ENCODE data around the gene TMEM37.
"Not testable (repeated sequence)": the region's sequence is repeated elsewhere in the genome, so short reads cannot be mapped to it uniquely, and the experiment has no call there.

TMEM37 gene, protein sequence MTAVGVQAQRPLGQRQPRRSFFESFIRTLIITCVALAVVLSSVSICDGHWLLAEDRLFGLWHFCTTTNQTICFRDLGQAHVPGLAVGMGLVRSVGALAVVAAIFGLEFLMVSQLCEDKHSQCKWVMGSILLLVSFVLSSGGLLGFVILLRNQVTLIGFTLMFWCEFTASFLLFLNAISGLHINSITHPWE
- total RNA-seq = 0.57 to 23.4 (median 9.2) reads per million in 17 experiments

DNA sequence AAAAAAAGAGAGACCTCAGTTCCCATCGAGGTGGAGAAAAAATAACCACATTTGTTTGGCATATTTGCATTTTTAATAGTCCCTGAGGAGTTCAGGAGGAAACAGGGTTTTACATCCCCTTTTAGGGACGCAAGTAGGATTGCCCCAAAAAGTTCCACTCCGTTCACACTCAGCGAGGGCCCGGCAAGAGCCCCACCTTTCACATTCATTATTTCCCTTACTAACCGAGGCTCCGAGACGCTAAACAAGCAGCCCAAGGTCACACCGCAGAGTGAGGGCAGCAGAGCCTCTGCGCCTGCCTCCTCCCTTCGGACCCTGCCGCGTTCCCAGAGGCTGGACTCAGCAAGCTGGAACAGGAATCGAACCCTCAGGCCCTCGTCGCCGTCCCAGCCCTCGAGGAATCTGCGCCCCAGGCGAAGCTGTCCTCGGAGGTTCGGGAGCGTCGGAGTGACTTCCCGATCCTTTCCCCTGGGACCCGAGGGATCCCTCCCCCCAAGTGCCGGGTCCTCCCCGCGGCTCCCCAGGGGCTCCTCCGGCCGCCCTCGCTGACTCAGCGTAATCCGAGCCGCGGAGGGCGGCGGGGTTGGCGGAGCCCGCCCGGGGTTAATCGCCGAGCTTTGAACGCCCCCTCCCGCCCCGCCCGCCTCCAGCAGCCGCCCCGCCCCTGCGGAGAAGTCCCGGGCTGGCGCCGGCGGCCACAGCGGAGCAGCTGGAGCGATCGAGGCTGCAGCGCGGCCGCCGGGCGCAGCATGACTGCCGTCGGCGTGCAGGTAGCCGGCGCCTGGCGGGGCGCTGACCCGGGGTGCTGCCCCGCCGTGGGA, at the start of gene TMEM37:
Gene TMEM37 (plus strand): TSS at position 700 of the 821 bp plus-strand sequence. CDS start 50 bp downstream, at position 750.
- peak; percentile 44 to 84 (median 69) for DNase-seq

DNA sequence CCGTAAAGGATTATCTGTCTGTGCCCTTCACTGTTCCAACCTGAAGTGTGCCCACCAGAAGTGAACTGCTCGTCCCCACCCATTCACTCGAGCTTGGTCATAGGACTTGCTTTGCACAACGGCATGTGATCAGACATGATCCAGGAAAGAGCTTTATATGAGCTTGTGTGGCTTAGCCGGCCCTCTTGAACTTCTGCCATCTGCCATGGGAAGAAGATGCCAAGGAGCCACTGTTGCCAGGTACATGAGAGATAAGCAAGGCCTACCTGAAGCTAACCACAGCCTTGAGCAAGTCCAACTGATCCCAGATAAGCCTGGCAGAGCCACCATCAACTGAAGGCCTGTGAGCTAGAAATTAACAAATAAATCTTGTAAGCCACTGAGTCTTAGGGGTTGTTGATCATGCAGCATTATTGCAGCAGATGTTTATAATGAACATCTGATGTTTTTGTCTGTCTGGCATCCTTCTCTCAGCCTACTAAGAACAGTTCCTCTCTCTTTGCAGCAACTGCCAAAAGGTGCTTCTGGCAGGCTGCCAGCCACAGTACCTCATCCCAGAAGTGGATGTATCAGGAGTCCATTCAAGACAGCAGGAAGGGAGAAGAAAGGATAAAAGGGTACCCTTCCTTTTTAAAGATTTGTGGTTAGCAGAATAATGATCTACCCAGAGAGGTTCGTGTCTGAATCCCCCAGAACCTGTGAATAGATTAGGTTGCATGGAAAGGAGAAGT, 48.1 kb upstream of the TMEM37 start:
- DNase-seq = no peak

DNA sequence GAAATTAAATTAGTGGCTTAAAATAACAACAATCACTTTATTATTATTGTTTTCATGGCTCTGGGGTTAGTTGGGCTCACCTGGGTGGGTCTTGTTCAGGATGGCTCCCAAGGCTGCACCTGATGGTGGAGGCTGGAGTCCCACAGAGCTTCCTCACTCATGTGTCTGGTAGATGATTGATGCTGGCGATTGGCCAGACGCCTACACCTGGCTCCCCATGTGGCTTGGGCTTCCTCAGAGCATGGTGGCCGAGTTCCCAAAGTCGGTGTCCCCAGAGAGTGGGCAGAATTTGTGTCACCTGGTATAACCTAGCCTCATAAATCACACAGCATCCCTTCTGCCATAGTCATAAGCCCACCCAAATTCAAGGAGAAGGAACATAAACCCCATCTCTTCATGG, 46.7 kb upstream of the TMEM37 start:
- DNase-seq = peak in 1 of 4 experiments; percentile 21

DNA sequence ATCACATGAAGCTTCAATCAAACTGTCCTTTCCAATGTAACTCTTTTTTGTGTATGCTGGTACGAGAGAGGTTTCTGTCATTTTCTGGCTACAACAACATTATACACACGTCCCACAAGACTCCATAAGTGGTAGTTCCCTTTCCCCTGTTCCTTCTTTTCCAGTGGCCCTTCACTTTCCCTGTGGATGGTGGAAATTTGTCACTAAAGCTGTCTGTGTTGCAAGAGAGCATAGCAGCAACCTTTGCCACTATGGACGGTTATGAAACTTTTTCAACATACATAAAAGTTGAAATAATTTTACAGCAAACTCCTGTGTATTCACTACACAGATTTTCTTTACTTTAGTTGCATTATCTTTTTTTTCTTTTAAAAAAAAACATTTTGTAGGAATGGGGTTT, 46.2 kb upstream of the TMEM37 start:
- peak; percentile 49 to 71 (median 62) for DNase-seq

DNA sequence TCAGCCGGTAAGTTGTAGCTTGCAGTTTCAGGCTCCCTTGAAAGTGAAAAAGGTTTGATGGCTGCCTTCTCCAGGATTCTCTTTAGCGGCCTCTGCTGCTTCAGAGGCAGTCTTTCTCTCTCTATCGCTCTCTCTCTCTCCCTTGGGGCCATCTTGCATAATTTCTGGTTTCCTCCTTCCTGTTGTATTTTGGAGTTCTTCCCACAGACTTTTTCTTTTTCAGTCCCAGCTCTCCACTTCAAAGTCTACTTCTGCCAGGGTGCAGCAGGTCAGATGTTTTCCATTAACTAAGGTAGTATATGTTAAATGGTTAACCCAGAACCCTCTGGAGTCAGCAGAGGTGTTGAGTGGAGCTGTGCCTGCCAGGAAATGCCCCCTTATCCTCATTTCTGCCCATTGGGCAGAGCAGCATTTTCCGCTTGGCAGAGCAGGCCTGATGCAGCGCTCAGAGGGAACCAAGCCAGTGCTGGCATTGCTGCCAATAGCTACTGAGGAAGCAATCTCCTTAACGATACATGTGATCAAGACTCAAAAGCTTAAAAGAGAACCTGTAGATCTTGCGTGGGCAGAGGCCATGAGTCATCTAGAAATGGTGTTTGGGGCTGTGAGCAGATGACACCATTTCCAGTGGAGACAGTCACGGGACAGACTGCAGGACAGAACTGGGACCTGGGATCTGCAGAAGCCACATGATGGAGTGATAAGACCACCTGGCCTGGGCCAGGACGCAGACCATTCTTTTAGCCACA, 44.1 kb upstream of the TMEM37 start:
- peak; percentile 91 to 98 (median 95) for DNase-seq

DNA sequence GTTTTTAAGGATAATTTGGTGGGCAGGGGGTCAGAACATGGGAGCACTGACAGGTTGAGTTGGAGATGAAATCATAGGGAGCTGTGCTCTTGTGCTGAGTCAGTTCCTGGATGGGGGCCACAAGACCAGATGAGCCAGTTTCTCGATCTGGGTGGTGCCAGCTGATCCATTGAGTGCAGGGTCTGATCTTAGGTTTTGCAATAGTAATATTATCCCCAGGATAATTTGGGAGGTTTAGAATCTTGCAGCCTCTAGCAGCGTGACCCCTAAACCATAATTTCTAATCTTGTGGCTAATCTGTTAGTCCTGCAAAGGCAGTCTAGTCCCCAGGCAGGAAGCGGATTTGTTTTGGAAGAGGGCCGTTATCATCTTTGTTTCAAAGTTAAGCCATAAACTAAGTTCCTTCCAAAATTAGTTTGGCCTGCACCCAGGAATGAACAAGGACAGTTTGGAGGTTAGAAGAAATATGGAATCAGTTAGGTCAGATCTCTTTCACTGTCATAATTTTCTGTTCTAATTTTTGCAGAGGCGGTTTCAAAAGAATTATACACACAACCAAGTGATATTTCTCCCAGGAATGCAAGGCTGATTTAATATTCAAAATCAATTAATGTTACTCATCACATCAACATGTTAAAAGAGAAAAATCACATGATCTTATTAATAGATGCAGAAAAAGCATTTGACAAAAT, 41.9 kb upstream of the TMEM37 start:
- DNase-seq = peak in 3 of 4 experiments; percentile 27 to 45 (median 33)

DNA sequence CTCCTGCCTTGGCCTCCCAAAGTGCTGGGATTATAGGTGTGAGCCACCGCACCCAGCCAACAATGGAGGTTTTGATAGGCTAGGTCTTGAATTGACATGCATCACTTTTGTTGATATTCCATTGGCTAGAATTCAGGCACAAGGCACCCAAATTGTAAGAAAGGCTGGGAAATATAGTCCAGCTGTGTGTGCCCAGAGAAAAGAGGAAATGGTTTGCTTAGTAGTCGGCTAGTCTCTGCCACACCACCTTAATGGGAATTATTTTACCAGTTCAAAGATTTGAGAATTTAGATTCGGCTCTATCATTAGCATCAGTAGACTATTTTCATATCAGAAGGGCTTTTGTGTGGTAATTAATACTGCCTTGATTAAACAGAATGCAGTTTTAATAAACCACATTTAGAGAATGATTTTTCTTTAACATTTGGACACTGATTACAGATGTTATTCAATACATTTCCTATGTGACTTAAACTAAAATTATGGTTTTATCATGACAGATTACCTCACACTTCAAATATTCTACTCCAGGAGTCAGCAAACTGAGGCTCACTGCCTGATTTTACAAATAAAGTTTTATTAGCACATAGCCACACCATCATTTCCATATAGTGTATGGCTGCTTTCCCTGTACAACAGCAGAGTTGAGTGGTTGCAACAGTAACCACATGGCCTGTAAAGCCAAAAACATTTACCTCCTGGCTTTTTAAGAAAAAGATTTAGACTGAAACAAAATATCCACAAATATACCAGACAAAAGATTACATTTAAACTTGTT, 37.5 kb upstream of the TMEM37 start:
- peak in 2 of 4 experiments; percentile 26 to 37 for DNase-seq

DNA sequence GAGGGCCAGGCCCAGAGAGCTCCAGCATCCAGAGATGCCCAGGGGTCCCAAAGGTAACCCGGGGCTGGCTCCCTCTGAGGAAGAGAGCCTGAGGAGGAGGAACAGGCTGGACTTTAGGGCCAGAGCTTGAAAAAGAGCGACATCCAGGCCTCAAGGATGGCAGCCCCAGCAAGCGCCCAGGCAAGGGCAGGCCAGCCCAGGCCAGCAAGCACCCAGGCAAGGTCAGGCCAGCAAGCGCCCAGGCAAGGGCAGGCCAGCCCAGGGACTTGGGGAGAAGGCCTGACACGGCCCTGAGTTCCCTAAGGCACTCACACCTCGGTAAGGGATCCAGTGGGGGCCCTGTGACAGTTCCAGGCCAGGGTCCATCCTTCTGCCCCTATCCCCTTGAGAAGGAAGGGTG, 34.5 kb upstream of the TMEM37 start:
- no peak for DNase-seq

DNA sequence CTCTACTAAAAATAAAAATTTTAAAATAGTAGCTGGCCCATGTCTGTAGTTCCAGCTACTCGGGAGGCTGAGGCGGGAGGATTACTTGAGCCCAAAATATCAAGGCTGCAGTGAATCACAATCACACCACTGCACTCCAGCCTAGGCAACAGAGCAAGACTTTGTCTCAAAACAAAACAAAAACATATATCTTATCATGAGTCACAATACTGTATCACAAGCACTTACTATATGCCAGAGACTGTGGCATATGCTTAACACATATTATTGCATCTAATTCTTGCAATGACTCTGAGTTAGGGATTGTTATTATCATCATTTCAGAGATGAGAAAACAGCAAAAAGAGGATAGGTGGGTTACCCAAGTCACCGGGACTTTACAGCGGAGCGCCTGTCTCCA, 29.5 kb upstream of the TMEM37 start:
- DNase-seq = no peak

DNA sequence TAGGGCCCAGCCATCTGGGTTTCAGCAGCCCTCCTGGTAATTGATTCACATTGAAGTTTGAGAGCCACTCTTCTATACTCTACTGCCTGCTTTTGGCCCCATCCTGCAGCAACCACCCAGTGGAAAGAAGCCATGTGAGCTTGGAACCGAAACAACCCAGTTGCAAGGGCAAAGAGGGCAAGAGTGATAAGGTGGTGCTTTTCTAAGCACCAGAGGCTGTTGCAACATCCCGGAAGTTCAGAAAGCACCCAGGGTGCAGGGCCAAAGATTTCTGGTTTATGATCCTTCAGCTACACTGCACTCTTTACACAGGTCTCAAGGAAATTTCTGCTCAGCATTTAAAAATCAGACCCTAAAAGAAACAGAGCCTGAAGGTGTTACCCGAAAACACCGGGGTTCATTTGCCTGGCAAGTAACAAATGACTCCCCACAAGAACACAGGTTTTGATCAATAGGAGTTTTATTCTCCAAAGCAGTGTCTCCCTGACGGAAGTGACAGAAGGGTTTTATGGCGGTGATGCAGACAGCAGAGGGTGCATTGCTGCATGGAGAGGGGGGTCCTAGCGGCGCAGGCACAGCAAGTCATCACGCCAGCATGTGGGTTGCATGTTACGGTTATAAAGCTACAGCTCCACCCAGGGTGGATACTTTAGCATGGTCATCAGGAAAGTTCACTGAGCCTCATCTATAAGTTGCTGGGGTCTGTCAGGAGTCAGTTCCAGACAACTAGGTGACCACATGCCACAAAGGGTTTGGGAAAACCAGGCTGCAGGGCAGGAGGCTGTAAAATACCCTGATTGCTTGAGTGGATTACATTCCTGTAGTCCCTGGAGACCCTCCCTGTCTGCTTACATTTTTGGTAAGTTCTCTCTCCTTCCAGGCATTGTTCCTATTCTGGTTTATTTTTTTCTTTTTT, 28.8 kb upstream of the TMEM37 start:
- peak in 2 of 4 experiments; percentile 23 to 48 for DNase-seq

DNA sequence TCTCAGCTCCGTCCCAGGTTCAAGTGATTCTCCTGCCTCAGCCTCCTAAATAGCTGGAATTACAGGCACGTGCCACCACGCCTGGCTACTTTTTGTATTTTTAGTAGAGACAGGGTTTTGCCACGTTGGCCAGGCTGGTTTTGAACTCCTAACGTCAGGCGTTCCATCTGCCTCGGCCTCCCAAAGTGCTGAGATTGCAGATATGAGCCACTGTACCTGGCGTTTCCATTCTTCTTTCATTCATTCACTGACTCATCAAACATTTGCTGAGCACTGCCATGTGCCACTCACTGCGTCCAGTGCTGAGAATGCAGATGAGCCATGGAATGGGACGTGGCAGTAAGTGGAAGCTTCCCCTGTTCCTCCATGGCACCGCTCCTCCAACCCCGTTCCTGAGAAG, 28.0 kb upstream of the TMEM37 start:
- not testable (repeated sequence) for DNase-seq

DNA sequence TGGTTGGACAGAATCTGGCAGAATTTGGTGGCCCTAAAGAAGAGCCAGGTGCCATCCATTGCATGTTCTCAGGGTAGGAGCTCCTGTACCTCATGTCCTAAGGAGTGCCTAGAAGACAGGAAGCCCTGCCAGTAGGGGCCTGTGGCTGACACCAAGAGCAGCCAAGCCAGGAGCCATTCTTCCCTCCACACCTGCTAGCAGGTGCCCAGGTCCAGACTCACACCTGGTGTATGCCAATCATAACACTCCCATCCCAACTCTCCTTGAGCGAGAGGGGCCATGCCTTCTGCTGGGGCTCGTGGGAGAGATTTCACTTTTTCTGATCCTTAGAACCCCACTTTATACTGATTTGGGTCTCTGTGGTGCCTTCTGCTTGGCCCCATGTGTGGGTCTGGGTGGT, 26.5 kb upstream of the TMEM37 start:
- no peak for DNase-seq

DNA sequence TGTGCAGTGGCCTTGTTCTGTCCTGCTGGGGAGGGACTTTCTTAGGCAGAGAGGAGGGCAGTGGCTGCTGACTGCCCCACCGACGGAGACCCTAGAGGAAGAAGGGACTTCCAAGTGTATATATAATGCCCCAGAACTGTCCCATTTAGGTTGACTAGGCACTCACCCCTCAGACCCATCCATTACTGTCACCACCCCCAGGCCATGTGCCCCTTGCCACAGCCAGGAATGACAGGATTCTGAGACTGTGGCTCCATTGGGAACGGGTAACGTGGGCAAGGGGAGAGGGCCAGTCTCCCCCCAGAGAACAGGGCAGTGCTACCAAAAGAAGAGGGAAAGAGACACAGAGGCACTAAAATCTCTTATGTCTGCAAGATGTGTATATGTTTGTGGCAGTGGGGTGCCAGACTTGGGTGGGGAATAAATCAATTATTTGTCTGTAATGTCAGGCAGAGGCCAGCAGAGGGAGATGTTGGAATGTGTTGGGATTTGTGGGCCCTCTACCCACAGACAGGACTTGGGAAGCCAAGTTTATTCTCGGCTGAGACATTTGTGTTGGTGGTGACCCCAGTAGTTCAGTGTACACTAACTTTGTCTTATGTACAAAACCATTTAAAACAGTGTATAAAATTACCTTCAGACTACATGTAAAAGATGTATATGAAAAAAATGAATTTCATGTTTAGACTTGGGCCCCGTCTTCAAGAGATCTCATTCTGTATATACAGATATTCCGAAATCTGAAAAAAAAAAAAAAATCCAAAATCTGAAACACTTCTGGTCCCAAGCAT, 24.0 kb upstream of the TMEM37 start:
- peak; percentile 73 to 84 (median 78) for DNase-seq

DNA sequence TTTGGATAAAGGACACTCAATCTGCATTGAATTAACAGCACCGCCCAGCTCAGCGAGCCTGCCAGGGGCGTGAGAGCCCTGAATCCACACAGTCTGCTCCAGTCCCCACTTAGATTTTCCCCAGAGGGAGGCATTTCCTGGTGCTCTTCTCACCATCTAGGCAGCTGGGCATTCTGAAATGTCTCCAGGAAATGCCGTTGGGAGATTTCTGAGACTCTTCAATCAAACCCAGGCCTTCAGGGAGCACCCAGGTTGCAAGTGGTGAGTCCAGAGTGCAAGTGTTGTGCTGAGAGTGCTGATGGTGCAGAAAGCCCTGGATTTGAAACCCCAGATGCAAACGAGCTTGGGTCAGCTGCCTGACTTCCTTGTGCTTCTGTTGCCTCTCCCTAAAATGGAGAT, 23.4 kb upstream of the TMEM37 start:
- DNase-seq = peak in 3 of 4 experiments; percentile 37 to 69 (median 49)

DNA sequence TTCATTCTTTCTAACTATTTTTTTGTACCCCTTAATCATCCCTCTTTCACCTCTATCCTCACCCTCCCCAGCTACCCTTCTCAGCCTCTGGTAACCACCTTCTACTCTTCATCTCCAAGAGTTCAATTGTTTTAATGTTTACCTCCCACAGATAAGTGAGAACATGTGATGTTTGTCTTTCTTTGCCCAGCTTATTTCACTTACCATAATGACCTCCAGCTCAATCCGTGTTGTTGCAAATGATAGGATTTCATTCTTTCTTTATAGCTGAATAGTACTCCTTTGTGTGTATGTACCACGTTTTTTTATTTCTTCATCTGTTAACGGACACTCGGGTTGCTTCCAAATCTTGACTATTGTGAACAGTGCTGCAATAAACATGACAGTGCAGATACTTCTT, 22.1 kb upstream of the TMEM37 start:
- no peak for DNase-seq

DNA sequence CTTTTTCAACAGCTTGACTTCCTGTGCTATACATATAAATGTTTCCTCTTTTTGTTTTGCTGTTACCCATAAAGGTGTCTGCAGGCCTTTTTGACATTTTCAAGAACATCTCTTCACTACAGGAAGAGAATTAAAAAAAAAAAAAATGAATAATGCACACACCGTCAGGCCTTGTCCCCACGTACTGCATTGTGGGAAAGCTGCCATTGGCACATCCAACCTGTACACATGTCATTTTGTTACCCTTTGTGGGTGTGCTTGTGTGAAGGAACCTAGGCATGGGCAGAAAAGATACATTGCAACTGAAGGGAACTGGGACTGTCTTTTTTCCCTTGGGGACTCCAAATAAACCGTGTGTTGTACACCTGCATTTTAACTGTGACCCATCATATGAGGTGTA, 16.8 kb upstream of the TMEM37 start:
- DNase-seq = no peak

DNA sequence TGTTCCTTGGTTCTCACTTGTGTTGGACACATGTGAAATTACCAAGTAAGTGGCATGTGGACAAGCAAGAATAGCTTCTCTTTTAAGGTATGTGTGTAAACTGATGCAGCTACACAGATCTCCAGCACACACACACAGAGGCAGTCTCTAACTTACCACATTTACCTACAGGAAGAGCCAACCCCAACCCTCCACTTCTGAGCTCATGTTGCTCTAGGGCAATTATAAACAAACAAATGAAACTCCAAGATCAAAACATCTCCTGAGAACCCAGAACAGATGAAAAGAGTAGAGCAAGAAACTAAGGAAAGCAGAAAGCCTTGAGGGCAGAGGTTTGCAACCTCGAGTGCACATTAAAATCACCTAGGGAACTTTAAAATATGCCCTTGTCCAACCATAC, 16.0 kb upstream of the TMEM37 start:
- DNase-seq = no peak

DNA sequence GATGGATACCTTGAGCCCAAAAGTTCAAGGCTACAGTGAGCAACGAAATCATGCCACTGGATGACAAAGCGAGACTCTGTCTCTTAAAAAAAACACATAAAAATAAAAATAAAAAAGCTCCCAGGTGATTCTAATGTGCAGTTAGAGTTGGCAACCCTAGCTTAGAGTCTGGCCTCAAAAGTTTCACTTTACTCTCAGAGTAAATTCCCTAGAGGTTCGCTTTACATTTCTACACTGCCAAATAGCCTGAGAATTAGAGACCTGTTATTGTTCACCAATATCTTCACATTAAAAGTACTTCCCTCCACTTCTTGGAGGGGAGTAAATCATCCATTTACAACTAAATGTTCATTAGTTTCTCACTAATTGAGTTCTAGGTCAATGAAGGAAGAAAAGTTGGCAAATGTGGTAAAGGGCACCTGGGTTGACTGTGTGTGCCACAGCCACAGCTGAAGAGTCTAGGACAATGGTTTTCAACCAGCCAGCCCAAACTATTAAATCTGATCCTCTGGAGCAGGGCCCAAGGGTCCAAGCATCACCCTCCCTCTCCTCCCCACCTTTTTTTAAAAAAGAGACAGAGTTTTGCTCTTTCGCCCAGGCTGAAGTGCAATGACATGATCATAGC, 15.2 kb upstream of the TMEM37 start:
- no peak for DNase-seq

DNA sequence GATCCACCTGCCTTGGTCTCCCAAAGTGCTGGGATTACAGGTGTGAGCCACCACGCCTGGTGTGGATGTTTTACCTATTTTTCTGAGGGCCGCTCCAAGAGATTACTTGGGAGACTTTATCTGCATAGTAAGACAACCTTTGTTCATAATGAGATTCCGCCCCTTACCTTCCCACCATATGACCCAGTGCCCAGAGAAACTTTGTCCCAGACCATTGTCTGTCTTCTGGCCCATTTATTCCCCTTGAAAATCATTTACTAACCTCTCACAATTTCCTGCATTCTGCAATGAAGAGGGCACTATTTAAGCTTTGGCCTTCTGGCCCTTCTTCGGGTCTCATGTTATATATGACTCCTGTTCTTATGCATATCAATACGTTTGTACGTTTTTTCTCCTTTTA, 13.7 kb upstream of the TMEM37 start:
- DNase-seq = no peak
